PFSK-1 (cell line): ENCODE results near the gene PADI2.

Source experiments
- POLR2AphosphoS5 ChIP-seq: IDR thresholded peaks from 2 replicates; pipeline ENCODE4 v1.6.1; 2012; ENCODE audit warnings: low read depth, mild to moderate bottlenecking, control low read depth, low read length, moderate library complexity
- SIN3A ChIP-seq: IDR thresholded peaks from 2 replicates; pipeline ENCODE4 v1.6.1; 2012; ENCODE audit warnings: mild to moderate bottlenecking, low read length, moderate library complexity, borderline replicate concordance; ENCODE audit not compliant: insufficient read depth
- TAF1 ChIP-seq: IDR thresholded peaks from 2 replicates; pipeline ENCODE4 v1.6.1; 2012; ENCODE audit warnings: low read length, control low read depth, borderline replicate concordance; ENCODE audit not compliant: insufficient read depth
- TF ChIP-seq, protein P1 (sequence below), 2 experiments: IDR thresholded peaks; 2 replicates each; pipeline versions ENCODE4 v1.6.1 to v1.8.0; 2011 to 2012; ENCODE audit warnings: low read depth in 2 of 2, low read length in 2 of 2, control low read depth in 1 of 2, inconsistent platforms in 1 of 2, mild to moderate bottlenecking in 1 of 2, moderate library complexity in 1 of 2; ENCODE audit not compliant: insufficient read depth in 1 of 2

DNA sequence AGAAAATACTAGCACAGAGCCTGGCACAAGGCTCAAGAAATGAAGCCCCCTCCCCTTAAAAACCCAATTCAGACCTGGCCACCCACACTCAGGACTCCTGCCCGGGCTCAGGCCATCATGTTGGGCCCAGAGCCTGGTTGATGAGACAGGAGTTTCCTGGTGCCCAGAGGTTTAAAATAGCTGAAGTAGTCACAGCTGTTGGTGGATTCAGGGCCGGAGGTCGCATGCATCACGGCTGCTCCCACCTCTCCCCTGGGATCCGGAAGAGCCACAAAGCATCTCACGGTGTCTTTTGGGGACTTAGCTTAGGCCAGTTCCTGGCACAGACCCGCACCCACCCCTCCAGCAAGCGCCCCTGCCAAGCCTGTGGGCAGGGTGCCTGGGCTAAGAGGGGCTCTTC lies 2.6 kb upstream of the PADI2 start:
- TF ChIP-seq TAF1 (no peak), POLR2AphosphoS5 (no peak), SIN3A (no peak)
- TF ChIP-seq, protein P1, sequence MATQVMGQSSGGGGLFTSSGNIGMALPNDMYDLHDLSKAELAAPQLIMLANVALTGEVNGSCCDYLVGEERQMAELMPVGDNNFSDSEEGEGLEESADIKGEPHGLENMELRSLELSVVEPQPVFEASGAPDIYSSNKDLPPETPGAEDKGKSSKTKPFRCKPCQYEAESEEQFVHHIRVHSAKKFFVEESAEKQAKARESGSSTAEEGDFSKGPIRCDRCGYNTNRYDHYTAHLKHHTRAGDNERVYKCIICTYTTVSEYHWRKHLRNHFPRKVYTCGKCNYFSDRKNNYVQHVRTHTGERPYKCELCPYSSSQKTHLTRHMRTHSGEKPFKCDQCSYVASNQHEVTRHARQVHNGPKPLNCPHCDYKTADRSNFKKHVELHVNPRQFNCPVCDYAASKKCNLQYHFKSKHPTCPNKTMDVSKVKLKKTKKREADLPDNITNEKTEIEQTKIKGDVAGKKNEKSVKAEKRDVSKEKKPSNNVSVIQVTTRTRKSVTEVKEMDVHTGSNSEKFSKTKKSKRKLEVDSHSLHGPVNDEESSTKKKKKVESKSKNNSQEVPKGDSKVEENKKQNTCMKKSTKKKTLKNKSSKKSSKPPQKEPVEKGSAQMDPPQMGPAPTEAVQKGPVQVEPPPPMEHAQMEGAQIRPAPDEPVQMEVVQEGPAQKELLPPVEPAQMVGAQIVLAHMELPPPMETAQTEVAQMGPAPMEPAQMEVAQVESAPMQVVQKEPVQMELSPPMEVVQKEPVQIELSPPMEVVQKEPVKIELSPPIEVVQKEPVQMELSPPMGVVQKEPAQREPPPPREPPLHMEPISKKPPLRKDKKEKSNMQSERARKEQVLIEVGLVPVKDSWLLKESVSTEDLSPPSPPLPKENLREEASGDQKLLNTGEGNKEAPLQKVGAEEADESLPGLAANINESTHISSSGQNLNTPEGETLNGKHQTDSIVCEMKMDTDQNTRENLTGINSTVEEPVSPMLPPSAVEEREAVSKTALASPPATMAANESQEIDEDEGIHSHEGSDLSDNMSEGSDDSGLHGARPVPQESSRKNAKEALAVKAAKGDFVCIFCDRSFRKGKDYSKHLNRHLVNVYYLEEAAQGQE (IDR thresholded peaks at IDR 0.05; ENCODE audit: insufficient read depth in 1 of 2, low read depth in 2 of 2, low read length in 2 of 2), result no peak
